Dendritic cell treated with granulocyte-macrophage colony-stimulating factor and Interleukin-4, amounts not matched to agents 40 ng/mL and 50 ng/mL, for 4 days (primary cell): ENCODE data around the gene CHP2.

ENCODE experiments used
- H3K27ac Mint-ChIP-seq: one replicate; pipeline ENCODE4 v1.8.0; 2022; ENCODE audit warnings: mild to moderate bottlenecking, mixed read lengths
- H3K27me3 Mint-ChIP-seq: one replicate; pipeline ENCODE4 v1.8.0; 2022; ENCODE audit warnings: mild to moderate bottlenecking, mixed read lengths
- H3K36me3 Mint-ChIP-seq: one replicate; pipeline ENCODE4 v1.8.0; 2022; ENCODE audit warnings: low read depth, mixed read lengths
- H3K4me1 Mint-ChIP-seq: one replicate; pipeline ENCODE4 v1.8.0; 2022; ENCODE audit warnings: low read depth, mixed read lengths
- H3K4me3 Mint-ChIP-seq: one replicate; pipeline ENCODE4 v1.8.0; 2022; ENCODE audit warnings: mild to moderate bottlenecking, moderate library complexity, mixed read lengths
- H3K9me3 Mint-ChIP-seq: one replicate; pipeline ENCODE4 v1.8.0; 2022; ENCODE audit warnings: mixed read lengths
- intact Hi-C: fragments of 100-400 bp; cut with micrococcal nuclease; formaldehyde crosslinking; loops from one replicate; pipeline ENCODE4 v1.15.0; 2022

The CHP2 gene

GRCh38 chr16:23765933-23766332, 11.1 kb downstream of the CHP2 start:
- intact Hi-C loops: no loop called here
- Mint-ChIP-seq H3K9me3 (no peaks in the 10 kb centered on the region), H3K4me1 (no peaks in the 10 kb centered on the region), H3K27me3 (peaks cover 26% of the 10 kb centered on the region), H3K36me3 (no peaks in the 10 kb centered on the region), H3K27ac (no peak overlapping the region), H3K4me3 (no peak overlapping the region)

- Mint-ChIP-seq H3K27me3 (peaks cover 26% of the 10 kb centered on the region), H3K36me3 (no peaks in the 10 kb centered on the region), H3K27ac (no peak overlapping the region), H3K9me3 (no peaks in the 10 kb centered on the region), H3K4me1 (no peaks in the 10 kb centered on the region), H3K4me3 (no peak overlapping the region)
- intact Hi-C loops: no loop called here
Observed at GRCh38 chr16:23768581-23768980, 13.8 kb downstream of the CHP2 start.

GRCh38 chr16:23771027-23771426, 16.2 kb downstream of the CHP2 start:
- no peaks in the 10 kb centered on the region for H3K9me3 Mint-ChIP-seq

GRCh38 chr16:23771642-23772041, 16.8 kb downstream of the CHP2 start:
- H3K36me3 Mint-ChIP-seq: no peaks in the 10 kb centered on the region
- no peaks in the 10 kb centered on the region for H3K9me3 Mint-ChIP-seq
- intact Hi-C loops: no loop called here
- peaks cover 24% of the 10 kb centered on the region for H3K27me3 Mint-ChIP-seq
- H3K4me1 Mint-ChIP-seq: no peaks in the 10 kb centered on the region
- no peak overlapping the region for H3K4me3 Mint-ChIP-seq
- H3K27ac Mint-ChIP-seq: no peak overlapping the region

More at GRCh38 chr16:23771027-23771426, 16.2 kb downstream of the CHP2 start:
- Mint-ChIP-seq H3K4me1 (no peaks in the 10 kb centered on the region), H3K27ac (no peak overlapping the region), H3K27me3 (peaks cover 28% of the 10 kb centered on the region), H3K36me3 (no peaks in the 10 kb centered on the region), H3K4me3 (no peak overlapping the region)
- intact Hi-C loops: no loop called here

GRCh38 chr16:23773339-23773738, 18.5 kb downstream of the CHP2 start:
- Mint-ChIP-seq H3K4me3 (no peak overlapping the region), H3K9me3 (no peaks in the 10 kb centered on the region), H3K27me3 (peaks cover 21% of the 10 kb centered on the region), H3K27ac (no peak overlapping the region), H3K36me3 (no peaks in the 10 kb centered on the region), H3K4me1 (no peaks in the 10 kb centered on the region)
- intact Hi-C loops: no loop called here

- Mint-ChIP-seq H3K9me3 (no peaks in the 10 kb centered on the region), H3K36me3 (no peaks in the 10 kb centered on the region), H3K4me3 (no peak overlapping the region), H3K27ac (no peak overlapping the region), H3K27me3 (peaks cover 49% of the 10 kb centered on the region), H3K4me1 (no peaks in the 10 kb centered on the region)
- intact Hi-C loops: no loop called here
Observed at GRCh38 chr16:23781176-23781575, 26.4 kb downstream of the CHP2 start.

- H3K4me1 Mint-ChIP-seq: peaks cover 14% of the 10 kb centered on the region
- H3K4me3 Mint-ChIP-seq: no peak overlapping the region
- H3K36me3 Mint-ChIP-seq: no peaks in the 10 kb centered on the region
- H3K27ac Mint-ChIP-seq: no peak overlapping the region
- peaks cover 8% of the 10 kb centered on the region for H3K9me3 Mint-ChIP-seq
- peaks cover 59% of the 10 kb centered on the region for H3K27me3 Mint-ChIP-seq
- intact Hi-C loops: no loop called here
Observed at GRCh38 chr16:23784811-23785447, 30.1 kb downstream of the CHP2 start.

- Mint-ChIP-seq H3K27me3 (peaks cover 55% of the 10 kb centered on the region), H3K4me3 (no peak overlapping the region), H3K4me1 (peaks cover 14% of the 10 kb centered on the region), H3K9me3 (peaks cover 8% of the 10 kb centered on the region), H3K36me3 (no peaks in the 10 kb centered on the region), H3K27ac (no peak overlapping the region)
- intact Hi-C loops: no loop called here
Observed at GRCh38 chr16:23785842-23786241, 31.0 kb downstream of the CHP2 start.

- peaks cover 46% of the 10 kb centered on the region for H3K27me3 Mint-ChIP-seq
- H3K4me1 Mint-ChIP-seq: peaks cover 14% of the 10 kb centered on the region
- no peak overlapping the region for H3K27ac Mint-ChIP-seq
- no peaks in the 10 kb centered on the region for H3K36me3 Mint-ChIP-seq
- H3K4me3 Mint-ChIP-seq: no peak overlapping the region
- peaks cover 8% of the 10 kb centered on the region for H3K9me3 Mint-ChIP-seq
- intact Hi-C loops: no loop called here
Observed at GRCh38 chr16:23786964-23787561, 32.2 kb downstream of the CHP2 start.

GRCh38 chr16:23788685-23789084, 33.9 kb downstream of the CHP2 start:
- H3K36me3 Mint-ChIP-seq: no peaks in the 10 kb centered on the region
- intact Hi-C loops: no loop called here
- peaks cover 46% of the 10 kb centered on the region for H3K27me3 Mint-ChIP-seq
- H3K9me3 Mint-ChIP-seq: peaks cover 8% of the 10 kb centered on the region
- H3K27ac Mint-ChIP-seq: peak overlapping the region; percentile 62
- peaks cover 14% of the 10 kb centered on the region for H3K4me1 Mint-ChIP-seq
- no peak overlapping the region for H3K4me3 Mint-ChIP-seq

GRCh38 chr16:23795378-23795777, 40.6 kb downstream of the CHP2 start:
- Mint-ChIP-seq H3K9me3 (no peaks in the 10 kb centered on the region), H3K4me1 (no peaks in the 10 kb centered on the region), H3K4me3 (no peak overlapping the region), H3K27me3 (peaks cover 16% of the 10 kb centered on the region), H3K36me3 (no peaks in the 10 kb centered on the region), H3K27ac (no peak overlapping the region)
- intact Hi-C loops: no loop called here

GRCh38 chr16:23796941-23797340, 42.1 kb downstream of the CHP2 start:
- no peak overlapping the region for H3K27ac Mint-ChIP-seq
- intact Hi-C loops: no loop called here
- peaks cover 4% of the 10 kb centered on the region for H3K4me1 Mint-ChIP-seq
- no peak overlapping the region for H3K4me3 Mint-ChIP-seq
- H3K27me3 Mint-ChIP-seq: peaks cover 20% of the 10 kb centered on the region
- no peaks in the 10 kb centered on the region for H3K36me3 Mint-ChIP-seq
- H3K9me3 Mint-ChIP-seq: no peaks in the 10 kb centered on the region

GRCh38 chr16:23801378-23801777, 46.6 kb downstream of the CHP2 start:
- H3K4me3 Mint-ChIP-seq: no peak overlapping the region
- peaks cover 6% of the 10 kb centered on the region for H3K27me3 Mint-ChIP-seq
- no peaks in the 10 kb centered on the region for H3K36me3 Mint-ChIP-seq
- intact Hi-C loops: loop anchor here (1.0 to 10.0 kb wide), 3 partner anchors 63 to 235 kb away; no protein-coding TSS in a partner anchor
- no peaks in the 10 kb centered on the region for H3K9me3 Mint-ChIP-seq
- H3K27ac Mint-ChIP-seq: no peak overlapping the region
- H3K4me1 Mint-ChIP-seq: peaks cover 13% of the 10 kb centered on the region

GRCh38 chr16:23802776-23803175, 48.0 kb downstream of the CHP2 start:
- intact Hi-C loops: loop anchor here (10.0 kb wide), 1 partner anchor 62 kb away; no protein-coding TSS in a partner anchor
- no peaks in the 10 kb centered on the region for H3K9me3 Mint-ChIP-seq
- H3K4me3 Mint-ChIP-seq: no peak overlapping the region
- no peaks in the 10 kb centered on the region for H3K36me3 Mint-ChIP-seq
- H3K27ac Mint-ChIP-seq: no peak overlapping the region
- peaks cover 4% of the 10 kb centered on the region for H3K27me3 Mint-ChIP-seq
- H3K4me1 Mint-ChIP-seq: peaks cover 23% of the 10 kb centered on the region
